22Rv1 (cell line): ENCODE results near the gene RBBP8NL.

Experiments used
- H3K27ac ChIP-seq: fragments of 450-650 bp; 2 replicates; pipeline ENCODE4 v1.5.1; 2017
- ZFX ChIP-seq: fragments of 450-650 bp; IDR thresholded peaks from 2 replicates; pipeline ENCODE4 v1.6.1; 2017; ENCODE audit warnings: antibody characterized with exemption, borderline replicate concordance
- TF ChIP-seq, protein P1 (sequence below): fragments of 450-650 bp; IDR thresholded peaks from 2 replicates; pipeline ENCODE4 v1.5.1; 2017; ENCODE audit warnings: mild to moderate bottlenecking

The RBBP8NL gene

GRCh38 chr20:62363920-62364851, 63.2 kb downstream of the RBBP8NL start:
- H3K27ac ChIP-seq = no peak overlapping the region
- TF ChIP-seq ZFX = no peak
- TF ChIP-seq, protein P1, sequence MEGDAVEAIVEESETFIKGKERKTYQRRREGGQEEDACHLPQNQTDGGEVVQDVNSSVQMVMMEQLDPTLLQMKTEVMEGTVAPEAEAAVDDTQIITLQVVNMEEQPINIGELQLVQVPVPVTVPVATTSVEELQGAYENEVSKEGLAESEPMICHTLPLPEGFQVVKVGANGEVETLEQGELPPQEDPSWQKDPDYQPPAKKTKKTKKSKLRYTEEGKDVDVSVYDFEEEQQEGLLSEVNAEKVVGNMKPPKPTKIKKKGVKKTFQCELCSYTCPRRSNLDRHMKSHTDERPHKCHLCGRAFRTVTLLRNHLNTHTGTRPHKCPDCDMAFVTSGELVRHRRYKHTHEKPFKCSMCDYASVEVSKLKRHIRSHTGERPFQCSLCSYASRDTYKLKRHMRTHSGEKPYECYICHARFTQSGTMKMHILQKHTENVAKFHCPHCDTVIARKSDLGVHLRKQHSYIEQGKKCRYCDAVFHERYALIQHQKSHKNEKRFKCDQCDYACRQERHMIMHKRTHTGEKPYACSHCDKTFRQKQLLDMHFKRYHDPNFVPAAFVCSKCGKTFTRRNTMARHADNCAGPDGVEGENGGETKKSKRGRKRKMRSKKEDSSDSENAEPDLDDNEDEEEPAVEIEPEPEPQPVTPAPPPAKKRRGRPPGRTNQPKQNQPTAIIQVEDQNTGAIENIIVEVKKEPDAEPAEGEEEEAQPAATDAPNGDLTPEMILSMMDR = no peak

DNA sequence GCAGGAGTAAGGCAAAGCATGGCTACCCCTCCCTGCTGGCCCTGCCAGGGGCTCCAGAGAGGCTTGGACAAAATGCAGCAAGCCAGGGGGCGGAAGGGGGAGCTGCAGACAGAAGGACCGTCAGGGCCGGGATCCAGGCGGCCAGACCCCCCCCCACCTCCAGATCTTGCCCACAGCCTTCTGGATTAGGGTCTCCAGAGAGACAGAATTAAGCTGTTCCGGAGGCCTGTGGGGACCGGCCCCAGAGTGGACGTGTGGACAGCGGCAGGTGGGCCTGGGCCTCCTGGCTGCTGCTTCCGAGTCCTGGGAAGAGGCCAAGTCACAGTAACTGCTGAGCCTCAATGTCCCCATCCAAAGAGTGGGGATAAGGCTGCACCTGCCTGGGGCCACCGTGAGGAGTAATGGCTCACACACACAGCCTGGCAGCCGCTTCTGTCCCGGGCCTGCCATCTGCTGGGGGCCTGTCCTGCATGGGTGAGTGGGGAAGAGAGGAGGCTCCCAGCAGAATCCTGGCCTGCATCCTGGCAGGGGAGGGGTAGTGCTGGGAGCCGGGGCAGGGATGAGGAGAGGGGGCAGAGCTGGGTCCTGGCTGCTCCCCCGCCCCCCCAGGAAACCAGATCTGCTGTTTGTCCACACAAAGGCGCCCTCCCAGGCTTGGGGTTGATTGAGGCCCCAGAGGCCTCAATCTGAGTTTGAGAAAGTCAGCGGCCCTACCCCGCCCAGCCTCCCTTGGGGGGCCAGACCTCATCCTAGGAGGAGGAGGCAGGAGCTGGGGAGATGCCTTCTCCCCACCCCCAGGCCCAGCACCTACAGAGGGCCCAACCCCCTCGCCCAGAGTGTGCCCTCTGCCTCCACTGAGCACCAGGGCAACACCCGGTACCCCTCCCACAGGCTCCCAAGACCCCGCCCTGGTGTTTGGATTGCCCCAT, 64.1 kb downstream of the RBBP8NL start:
- no peak overlapping the region for H3K27ac ChIP-seq

GRCh38 chr20:62362590-62362940, 64.8 kb downstream of the RBBP8NL start:
- TF ChIP-seq, protein P1 = no peak
- TF ChIP-seq ZFX = no peak
- no peak overlapping the region for H3K27ac ChIP-seq

More for the DNA sequence above, 64.1 kb downstream of the RBBP8NL start:
- TF ChIP-seq, protein P1 = no peak
- TF ChIP-seq ZFX = no peak

DNA sequence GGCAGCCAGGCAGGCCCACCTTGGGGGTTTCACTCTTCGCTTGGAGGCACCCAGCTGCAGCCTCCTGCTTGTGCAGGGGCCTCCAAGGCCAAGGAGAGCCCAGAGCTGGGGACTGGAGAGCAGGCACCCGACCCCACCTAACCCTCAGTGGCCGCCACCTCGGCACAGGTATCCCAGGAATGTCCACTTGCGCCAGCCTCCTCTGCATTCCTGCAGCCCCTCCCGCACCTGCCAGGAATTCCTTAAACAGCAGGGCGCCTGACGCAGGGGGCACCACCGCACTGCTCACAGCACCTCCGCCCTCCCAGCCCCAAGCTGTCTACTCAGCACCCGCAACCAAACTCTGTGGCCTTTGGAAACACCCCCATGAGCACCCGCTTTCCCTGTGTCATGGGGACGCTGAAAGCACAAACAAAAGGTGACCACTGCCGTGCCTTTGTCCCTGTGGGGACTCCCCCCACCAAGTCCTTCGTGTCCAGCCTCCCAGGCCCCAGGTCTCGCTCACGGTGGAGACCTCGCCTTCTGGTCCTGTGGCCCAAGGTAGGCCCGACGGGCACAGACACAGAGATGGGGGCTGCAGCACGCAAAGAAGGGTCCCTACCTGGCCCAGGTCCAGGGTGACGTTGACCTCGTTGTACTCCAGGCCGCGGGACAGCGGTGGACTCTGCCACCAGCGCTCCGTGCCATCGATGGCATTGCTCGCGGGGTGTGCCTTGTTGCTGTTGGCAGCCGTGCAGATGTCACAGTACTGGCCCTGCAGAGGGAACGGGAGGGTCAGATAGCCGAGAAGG, 65.3 kb downstream of the RBBP8NL start:
- TF ChIP-seq, protein P1 = no peak
- TF ChIP-seq ZFX = no peak
- H3K27ac ChIP-seq = no peak overlapping the region

DNA sequence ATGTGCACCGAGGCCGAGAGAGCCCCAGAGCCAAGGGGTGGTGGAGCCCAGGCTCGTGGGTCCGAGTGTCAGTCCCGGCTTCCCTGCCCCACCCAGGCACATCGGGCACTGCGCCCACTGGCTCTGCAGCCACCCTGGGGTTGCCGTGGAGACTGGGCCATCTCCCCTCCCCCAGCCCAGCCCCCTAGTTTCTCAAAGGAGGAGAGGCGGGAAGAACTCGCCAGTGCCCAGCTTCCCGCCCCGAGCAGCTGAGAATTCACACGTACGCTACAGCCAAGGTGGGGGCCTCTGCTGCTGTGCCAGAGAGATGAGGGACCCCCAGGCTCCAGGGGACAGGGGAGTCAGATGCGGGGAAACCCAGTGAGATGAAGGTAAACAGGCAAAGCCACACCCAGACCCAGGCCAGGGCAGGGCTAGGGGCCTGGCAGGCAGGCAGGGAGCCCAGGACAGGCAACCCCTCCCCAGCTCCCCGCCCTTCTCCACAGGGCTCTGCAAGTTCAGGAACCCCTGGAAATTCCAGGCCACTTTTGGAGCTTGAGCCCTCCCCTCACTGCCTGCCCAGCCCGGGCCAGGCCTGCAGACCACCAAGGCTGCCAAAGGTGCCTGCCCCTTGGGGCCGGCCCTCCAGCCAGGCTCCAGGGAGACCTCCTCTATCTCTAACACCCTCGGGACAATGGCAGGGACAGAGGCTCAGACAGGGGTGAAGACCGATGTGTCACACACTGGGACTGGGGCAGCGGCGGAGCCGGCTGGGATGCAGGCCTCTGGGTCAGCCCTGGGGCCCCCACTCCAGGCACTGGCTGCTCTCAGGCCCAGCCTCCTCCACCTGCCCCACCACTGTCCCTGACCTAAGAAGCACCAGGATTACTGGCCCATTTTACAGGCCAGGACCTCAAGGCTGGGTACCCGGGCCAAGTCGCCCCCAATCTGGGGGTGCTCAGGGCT, 66.2 kb downstream of the RBBP8NL start:
- H3K27ac ChIP-seq = no peak overlapping the region
- TF ChIP-seq, protein P1 = no peak
- no peak for TF ChIP-seq ZFX
